ENCODE results near the gene DPCD.

GRCh38 chr10:101538446-101538845 lies 49.7 kb upstream of the DPCD start:
- TF ChIP-seq POLR2A (IDR thresholded peaks at IDR 0.05; ENCODE audit: low read length) (no peak), GATA1 (IDR thresholded peaks at IDR 0.05; ENCODE audit: low read depth, low read length) (no peak)
